Mesothelial cell of epicardium (in vitro differentiated cells): ENCODE results near the gene NEU2. TPM values are rescaled to one million over a fixed set of nuclear protein-coding genes. Genes with fewer than 3 reads are reported as not detected.

Experiments used
- DNase-seq, 2 experiments: peaks; one replicate each; pipeline ENCODE4 v3.0.0; 2021; ENCODE audit warnings: low spot score in 2 of 2; ENCODE audit not compliant: unreplicated experiment in 2 of 2
- H3K27ac Mint-ChIP-seq: 2 replicates; pipeline ENCODE4 v1.8.0; 2021; ENCODE audit warnings: mixed read lengths
- H3K27me3 Mint-ChIP-seq: 2 replicates; pipeline ENCODE4 v1.8.0; 2021; ENCODE audit warnings: low read depth, mixed read lengths
- H3K36me3 Mint-ChIP-seq: 2 replicates; pipeline ENCODE4 v1.8.0; 2021; ENCODE audit warnings: mixed read lengths
- H3K4me1 Mint-ChIP-seq: 2 replicates; pipeline ENCODE4 v1.8.0; 2021; ENCODE audit warnings: mixed read lengths
- H3K4me3 Mint-ChIP-seq: 2 replicates; pipeline ENCODE4 v1.8.0; 2021; ENCODE audit warnings: mild to moderate bottlenecking, moderate library complexity, mixed read lengths
- H3K9me3 Mint-ChIP-seq: 2 replicates; pipeline ENCODE4 v1.8.0; 2021; ENCODE audit warnings: mixed read lengths
- CTCF ChIP-seq: fragments of 200-600 bp; sonication (generic); IDR thresholded peaks from one replicate; pipeline ENCODE4 v1.5.0; 2021; ENCODE audit warnings: antibody characterized with exemption; ENCODE audit not compliant: unreplicated experiment
- total RNA-seq: library from RNA; stranded (reverse); gene quantifications from 3 replicates; pipeline ENCODE4 v1.2.1, GENCODE V29; 2021

NEU2 gene
- total RNA-seq, 1 donor from 2014 or later = not detected

GRCh38 chr2:233080836-233081229 lies 48.4 kb downstream of the NEU2 start:
- no peaks in the 10 kb centered on the region for H3K4me1 Mint-ChIP-seq
- H3K27ac Mint-ChIP-seq = no peak overlapping the region
- peaks cover 3% of the 10 kb centered on the region for H3K27me3 Mint-ChIP-seq
- H3K4me3 Mint-ChIP-seq = no peak overlapping the region
- H3K36me3 Mint-ChIP-seq = no peaks in the 10 kb centered on the region
- TF ChIP-seq CTCF = no peak
- H3K9me3 Mint-ChIP-seq = no peaks in the 10 kb centered on the region
- no peak for DNase-seq

GRCh38 chr2:233081232-233081730 lies 48.8 kb downstream of the NEU2 start:
- Mint-ChIP-seq H3K27ac (no peak overlapping the region), H3K27me3 (peaks cover 3% of the 10 kb centered on the region), H3K4me1 (no peaks in the 10 kb centered on the region), H3K36me3 (no peaks in the 10 kb centered on the region), H3K9me3 (no peaks in the 10 kb centered on the region), H3K4me3 (no peak overlapping the region)
- no peak for DNase-seq
- no peak for TF ChIP-seq CTCF

- Mint-ChIP-seq H3K4me3 (no peak overlapping the region), H3K4me1 (no peaks in the 10 kb centered on the region), H3K27ac (no peak overlapping the region), H3K27me3 (peaks cover 3% of the 10 kb centered on the region), H3K9me3 (no peaks in the 10 kb centered on the region), H3K36me3 (no peaks in the 10 kb centered on the region)
- TF ChIP-seq CTCF = no peak
- DNase-seq = no peak
These were observed 49.3 kb downstream of the NEU2 start for GRCh38 chr2:233081731-233082221.

- no peak for TF ChIP-seq CTCF
- DNase-seq = no peak
- H3K36me3 Mint-ChIP-seq = no peaks in the 10 kb centered on the region
- no peaks in the 10 kb centered on the region for H3K9me3 Mint-ChIP-seq
- no peak overlapping the region for H3K27ac Mint-ChIP-seq
- peaks cover 3% of the 10 kb centered on the region for H3K27me3 Mint-ChIP-seq
- no peak overlapping the region for H3K4me3 Mint-ChIP-seq
- H3K4me1 Mint-ChIP-seq = no peaks in the 10 kb centered on the region
These were observed 49.9 kb downstream of the NEU2 start for GRCh38 chr2:233082222-233082930.

GRCh38 chr2:233082931-233083755 lies 50.7 kb downstream of the NEU2 start:
- no peak overlapping the region for H3K4me3 Mint-ChIP-seq
- no peaks in the 10 kb centered on the region for H3K36me3 Mint-ChIP-seq
- H3K27ac Mint-ChIP-seq = no peak overlapping the region
- H3K9me3 Mint-ChIP-seq = no peaks in the 10 kb centered on the region
- TF ChIP-seq CTCF = no peak
- H3K4me1 Mint-ChIP-seq = no peaks in the 10 kb centered on the region
- peaks cover 3% of the 10 kb centered on the region for H3K27me3 Mint-ChIP-seq
- no peak for DNase-seq
